ENCODE data around the gene PIH1D2.

DNA sequence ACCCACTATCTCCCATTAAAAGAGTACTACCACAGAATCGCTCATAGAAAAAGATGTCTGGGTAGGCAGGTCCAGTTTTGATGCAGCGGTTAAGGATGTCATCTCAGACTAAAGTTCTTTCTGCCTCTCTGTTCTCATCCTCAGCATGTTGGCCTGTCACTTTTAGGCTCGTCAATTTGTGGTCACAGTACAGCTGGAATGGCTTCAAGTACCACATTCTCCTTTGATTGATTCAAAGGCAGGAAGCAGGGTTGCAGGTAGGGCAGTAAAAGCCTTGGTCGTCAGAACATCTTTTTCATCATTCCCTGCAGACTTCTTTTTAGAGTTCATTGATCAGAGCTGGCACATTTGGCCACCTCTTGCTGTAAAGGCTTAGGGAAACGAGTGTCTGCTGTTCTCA is 41.6 kb upstream of the PIH1D2 start:
- TF ChIP-seq TAF1 (IDR thresholded peaks at IDR 0.05; ENCODE audit: borderline replicate concordance, insufficient read depth, low read length) (no peak), POLR2AphosphoS5 (IDR thresholded peaks at IDR 0.05; ENCODE audit: low read depth, low read length) (no peak)
